Measurements from ENCODE around the gene HMGN4.

Gene HMGN4

DNA sequence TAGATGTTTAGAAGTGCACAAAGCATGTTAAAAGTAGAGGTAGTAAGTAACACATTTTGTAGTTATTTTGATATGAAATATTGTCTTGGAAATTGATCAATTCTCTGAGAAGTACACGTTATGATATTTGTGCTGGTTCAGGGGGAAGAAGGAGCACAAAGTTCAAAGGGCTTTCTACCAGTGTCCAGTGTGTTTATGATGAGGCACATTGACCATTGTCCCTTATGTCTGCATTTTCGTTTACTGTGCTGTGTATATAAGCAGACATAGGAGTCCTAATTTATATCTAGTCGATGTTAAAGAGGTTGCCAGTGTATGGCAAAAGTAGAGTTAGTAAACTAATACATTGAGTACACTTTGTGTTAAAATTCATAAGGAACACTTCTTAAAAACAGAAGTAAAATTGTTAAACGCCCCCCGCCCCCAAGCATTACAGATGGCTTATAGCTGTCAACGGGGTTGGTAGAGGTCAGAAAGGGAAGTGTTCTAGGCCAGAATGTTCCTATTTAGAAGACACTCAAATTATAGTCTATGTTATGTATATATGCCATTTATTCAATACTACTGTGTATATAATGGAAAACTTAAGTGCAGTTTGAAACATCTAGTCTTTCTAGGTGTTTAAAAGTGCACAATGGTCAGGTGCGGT is 13.3 kb upstream of the HMGN4 start:
- TF ChIP-seq, protein P1, sequence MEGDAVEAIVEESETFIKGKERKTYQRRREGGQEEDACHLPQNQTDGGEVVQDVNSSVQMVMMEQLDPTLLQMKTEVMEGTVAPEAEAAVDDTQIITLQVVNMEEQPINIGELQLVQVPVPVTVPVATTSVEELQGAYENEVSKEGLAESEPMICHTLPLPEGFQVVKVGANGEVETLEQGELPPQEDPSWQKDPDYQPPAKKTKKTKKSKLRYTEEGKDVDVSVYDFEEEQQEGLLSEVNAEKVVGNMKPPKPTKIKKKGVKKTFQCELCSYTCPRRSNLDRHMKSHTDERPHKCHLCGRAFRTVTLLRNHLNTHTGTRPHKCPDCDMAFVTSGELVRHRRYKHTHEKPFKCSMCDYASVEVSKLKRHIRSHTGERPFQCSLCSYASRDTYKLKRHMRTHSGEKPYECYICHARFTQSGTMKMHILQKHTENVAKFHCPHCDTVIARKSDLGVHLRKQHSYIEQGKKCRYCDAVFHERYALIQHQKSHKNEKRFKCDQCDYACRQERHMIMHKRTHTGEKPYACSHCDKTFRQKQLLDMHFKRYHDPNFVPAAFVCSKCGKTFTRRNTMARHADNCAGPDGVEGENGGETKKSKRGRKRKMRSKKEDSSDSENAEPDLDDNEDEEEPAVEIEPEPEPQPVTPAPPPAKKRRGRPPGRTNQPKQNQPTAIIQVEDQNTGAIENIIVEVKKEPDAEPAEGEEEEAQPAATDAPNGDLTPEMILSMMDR (conservative IDR thresholded peaks at IDR 0.05; ENCODE audit: low read length) = no peak
- DNase-seq (ENCODE audit: low read depth) = no peak
- H3K4me3 ChIP-seq (ENCODE audit: low read length) = no peak overlapping the region

DNA sequence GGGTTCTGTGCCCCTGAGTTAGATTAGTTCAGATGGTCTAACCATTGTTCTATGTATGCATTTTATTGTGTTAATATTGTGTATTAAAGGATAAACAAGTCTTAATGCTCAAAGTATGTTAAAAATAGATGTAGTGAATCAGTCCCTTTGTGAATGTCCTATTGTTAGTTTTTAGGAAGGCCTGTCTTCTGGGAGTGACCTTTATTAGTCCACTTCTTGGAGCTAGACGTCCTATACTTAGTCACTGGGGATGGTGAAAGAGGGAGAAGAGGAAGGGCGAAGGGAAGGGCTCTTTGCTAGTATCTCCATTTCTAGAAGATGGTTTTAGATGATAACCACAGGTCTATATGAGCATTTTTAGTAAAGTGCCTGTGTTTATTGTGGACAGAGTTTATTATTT is 12.3 kb upstream of the HMGN4 start:
- DNase-seq (ENCODE audit: low read depth) = no peak
- TF ChIP-seq, protein P1 (conservative IDR thresholded peaks at IDR 0.05; ENCODE audit: low read length) = no peak
- H3K4me3 ChIP-seq (ENCODE audit: low read length) = no peak overlapping the region

DNA sequence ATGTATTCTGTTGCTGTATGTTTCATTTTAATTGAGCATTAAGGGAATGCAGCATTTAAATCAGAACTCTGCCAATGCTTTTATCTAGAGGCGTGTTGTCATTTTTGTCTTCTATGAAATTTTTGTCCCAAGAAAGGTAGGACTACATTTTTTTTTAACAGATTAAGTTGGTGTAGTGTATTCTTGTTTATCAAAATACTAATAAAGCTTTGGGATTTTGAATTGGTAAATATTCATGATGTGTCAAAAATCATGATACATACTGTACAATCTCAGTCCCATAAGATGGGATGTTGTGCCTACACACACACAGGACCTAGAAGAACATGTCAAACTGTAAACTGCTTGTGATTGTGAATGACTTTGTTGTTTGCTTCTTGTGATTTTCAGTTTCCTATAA is 11.2 kb upstream of the HMGN4 start:
- DNase-seq (ENCODE audit: low read depth) = no peak
- TF ChIP-seq, protein P1 (conservative IDR thresholded peaks at IDR 0.05; ENCODE audit: low read length) = no peak
- H3K4me3 ChIP-seq (ENCODE audit: low read length) = no peak overlapping the region

DNA sequence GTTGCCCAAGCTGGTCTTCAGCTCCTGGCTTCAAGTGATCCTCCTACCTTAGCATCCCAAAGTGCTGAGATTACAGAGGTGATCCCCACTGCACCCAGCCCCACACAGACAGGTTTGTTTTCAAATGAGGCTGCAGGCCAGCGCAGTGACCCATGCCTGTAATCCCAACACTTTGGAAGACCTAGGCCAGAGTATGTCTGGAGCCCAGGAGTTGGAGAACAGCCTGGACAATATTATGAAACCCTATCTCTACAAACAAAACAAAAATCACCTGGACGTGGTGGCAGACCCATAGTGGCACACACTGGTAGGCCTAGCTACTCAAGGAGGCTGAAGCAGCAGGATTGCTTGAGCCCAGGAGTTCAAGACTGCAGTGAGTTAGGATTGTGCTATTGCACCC is 8.0 kb upstream of the HMGN4 start:
- TF ChIP-seq, protein P1 (conservative IDR thresholded peaks at IDR 0.05; ENCODE audit: low read length) = no peak
- H3K4me3 ChIP-seq (ENCODE audit: low read length) = no peak overlapping the region
- no peak for DNase-seq (ENCODE audit: low read depth)

DNA sequence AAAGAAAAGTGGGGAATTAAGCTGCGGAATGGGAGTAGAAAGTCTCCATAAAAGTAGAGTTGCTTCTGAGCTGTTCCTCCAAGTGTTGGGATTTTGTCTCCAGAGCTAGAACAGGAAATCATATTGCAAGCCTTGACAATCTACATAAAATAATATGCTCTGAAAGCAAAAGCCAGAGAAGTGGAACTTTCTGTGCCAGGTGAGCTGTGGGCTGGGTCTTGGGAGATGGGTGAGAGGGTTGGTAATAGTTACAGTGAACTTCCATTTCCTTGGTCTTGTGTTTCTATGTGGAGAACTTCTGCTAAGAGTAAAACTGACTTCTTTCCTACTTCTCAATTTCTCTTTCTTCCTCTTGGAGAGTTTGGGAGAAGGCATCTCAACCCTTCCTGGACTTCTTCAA is 6.3 kb upstream of the HMGN4 start:
- TF ChIP-seq, protein P1 (conservative IDR thresholded peaks at IDR 0.05; ENCODE audit: low read length) = no peak
- no peak for DNase-seq (ENCODE audit: low read depth)
- H3K4me3 ChIP-seq (ENCODE audit: low read length) = no peak overlapping the region

DNA sequence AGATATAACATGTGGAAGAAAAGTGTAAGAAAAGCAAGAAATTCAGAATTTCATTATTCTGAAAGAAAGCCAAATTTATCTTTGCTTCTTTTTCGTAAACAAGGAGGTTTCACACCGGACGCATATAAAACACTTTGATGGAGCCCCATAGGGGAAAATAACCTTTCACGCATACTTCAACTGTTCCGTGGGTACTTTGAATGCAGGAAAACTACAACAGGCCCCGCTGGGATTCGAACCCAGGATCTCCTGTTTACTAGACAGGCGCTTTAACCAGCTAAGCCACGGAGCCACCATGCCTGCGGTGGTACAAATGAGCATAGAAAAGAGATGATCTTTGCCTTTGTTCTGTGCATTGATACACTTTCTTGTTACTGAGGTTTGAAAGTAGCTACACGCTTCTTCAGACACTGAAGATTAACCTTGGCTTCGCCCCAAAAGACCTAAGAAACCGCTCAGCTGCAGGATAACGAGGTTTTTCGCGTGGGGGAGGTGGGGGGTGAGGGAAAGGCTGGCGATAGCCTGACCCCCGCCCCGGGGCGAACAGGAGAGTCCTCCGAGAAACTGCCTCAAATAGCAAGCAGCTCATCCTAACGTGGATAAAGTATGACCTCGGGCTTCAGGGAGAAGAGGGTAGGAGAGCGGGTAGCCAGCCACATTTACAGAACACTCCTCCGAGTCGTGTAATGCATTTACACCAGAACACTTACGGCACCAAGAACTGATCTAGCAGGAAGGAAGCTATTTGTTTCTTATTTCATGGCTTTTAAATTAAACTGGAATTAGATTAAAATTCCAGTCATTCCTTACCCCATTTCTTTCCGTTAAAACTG is 5.3 kb upstream of the HMGN4 start:
- TF ChIP-seq, protein P1 (conservative IDR thresholded peaks at IDR 0.05; ENCODE audit: low read length) = no peak
- H3K4me3 ChIP-seq (ENCODE audit: low read length) = peak overlapping the region; percentile 68
- peak; percentile 87 for DNase-seq (ENCODE audit: low read depth)

DNA sequence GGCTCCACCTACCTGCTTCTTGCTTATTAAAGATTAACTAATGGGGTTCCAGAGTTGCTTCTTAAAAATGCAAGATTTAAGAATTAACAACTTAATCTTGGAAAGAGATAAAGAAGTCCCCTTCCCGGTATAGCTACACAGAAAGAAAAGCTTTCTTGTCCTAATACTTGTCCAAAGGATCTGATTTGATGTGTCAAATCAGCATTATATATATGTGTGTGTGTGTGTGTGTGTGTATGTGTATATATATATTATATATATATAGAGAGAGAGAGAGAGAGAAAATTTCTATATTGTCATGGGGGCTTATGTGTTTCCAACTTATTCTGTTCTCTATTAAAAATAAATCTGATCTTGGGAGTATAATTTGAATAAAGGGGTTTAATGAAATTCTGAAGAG is 4.6 kb upstream of the HMGN4 start:
- DNase-seq (ENCODE audit: low read depth) = no peak
- peak overlapping the region; percentile 68 for H3K4me3 ChIP-seq (ENCODE audit: low read length)
- TF ChIP-seq, protein P1 (conservative IDR thresholded peaks at IDR 0.05; ENCODE audit: low read length) = no peak
